Stromal cell of bone marrow (primary cell): ENCODE data around the gene MPO.

Experiments
- DNase-seq: peaks from one replicate; pipeline ENCODE4 v3.0.0-alpha.2; 2012; ENCODE audit warnings: low read depth

MPO gene, protein sequence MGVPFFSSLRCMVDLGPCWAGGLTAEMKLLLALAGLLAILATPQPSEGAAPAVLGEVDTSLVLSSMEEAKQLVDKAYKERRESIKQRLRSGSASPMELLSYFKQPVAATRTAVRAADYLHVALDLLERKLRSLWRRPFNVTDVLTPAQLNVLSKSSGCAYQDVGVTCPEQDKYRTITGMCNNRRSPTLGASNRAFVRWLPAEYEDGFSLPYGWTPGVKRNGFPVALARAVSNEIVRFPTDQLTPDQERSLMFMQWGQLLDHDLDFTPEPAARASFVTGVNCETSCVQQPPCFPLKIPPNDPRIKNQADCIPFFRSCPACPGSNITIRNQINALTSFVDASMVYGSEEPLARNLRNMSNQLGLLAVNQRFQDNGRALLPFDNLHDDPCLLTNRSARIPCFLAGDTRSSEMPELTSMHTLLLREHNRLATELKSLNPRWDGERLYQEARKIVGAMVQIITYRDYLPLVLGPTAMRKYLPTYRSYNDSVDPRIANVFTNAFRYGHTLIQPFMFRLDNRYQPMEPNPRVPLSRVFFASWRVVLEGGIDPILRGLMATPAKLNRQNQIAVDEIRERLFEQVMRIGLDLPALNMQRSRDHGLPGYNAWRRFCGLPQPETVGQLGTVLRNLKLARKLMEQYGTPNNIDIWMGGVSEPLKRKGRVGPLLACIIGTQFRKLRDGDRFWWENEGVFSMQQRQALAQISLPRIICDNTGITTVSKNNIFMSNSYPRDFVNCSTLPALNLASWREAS

DNA sequence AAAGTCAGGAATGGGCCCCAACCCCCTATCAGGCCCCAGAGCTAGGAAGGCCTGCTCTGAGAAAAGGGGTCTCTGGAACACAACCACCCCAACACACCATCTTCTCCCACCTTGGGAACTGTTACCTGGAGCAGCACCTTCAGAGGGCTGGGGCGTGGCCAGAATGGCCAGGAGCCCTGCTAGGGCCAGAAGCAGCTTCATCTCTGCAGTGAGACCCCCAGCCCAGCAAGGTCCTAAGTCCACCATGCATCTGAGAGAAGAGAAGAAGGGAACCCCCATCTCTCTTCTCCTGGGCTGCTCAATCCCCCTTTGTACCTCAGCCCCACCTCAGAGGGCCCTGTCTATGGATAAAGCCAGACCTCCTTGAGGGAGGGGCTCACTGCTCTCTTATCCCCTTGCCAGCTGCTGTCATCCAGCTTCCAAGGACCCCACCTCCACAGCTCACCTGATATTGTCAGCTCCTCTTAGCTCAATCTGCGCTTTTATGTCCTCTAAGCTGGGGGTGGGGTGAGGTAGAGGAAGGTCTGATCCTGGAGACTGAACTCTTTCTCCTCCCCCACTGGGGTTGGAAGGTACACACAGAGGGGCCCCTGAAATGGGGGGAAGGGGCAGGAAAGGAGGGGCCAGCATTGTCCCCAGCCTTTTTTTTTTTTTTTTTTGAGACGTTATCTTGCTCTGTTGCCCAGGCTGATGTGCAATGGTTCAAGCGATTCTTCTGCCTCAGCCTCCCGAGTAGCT is at the start of gene MPO:
MPO (minus strand) TSS at position 456 of the 738 bp plus-strand sequence; CDS start at position 279, 177 bp downstream.
- no peak for DNase-seq

DNA sequence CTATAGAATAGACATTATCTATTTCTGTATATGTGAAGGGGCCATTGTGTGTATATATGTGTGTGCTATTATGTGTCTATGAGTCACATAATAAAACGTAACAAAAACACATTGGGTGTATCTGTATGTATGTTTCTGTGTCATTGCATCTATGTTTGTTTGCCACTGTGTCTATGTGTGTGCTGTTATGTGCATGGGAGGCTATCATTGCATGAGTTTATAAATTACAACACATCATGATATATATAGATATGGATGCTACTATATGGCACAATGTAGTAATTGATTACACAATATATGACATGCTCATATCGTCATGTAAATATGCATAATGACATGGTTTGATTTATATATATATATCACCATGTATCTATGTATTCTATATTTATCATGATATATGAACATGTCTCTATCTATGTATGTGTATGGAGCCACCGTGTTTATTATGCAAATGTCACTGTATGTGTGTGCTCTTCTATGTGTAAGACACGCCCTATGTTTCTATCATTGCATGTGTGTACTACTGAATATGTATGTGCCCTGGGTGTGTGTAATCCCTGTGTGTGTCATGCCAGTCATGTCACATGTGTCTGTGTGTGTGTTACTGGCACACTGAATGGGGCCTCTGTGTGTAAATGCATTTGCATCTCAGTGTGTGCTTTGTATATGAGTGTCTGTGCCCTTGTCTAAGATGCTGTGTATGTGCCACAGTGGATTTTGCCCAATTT is 49.2 kb upstream of the MPO start:
- DNase-seq: no peak

DNA sequence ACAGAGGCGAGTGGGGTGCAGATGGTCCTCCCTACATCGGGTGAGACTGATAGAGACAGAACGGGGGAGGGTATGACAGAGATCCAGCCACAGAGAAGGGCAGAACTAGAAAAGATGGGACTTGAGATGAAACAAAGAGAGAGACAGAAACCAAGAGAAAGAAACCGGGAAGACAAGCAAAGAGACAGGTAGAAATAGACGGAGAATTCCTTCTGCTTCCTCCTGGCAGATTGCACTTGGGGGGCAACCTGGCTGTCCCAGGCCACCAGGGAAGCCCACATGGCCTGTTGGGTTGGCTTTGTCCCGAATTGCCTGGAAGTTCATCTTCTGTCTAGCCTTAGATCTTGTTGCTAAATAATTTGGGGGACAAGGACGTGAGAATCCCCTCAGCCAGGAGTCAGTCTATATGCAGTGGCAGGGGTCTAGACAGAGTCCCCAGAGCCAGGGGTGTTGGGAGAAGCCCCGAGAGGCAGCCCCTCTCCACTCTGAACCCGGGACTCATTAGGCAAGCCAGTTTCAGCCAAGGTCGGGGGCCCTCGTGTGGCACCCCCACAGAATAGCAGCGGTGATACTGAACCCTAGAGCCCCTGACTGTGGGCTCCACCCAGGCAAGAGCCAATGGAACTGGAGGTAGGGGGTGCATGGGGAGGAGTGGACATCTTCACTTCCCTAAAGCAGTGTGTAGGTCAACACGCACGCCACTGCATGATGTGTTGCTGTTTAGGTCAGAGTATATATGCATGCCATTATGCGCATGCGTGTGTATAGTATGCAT is 48.5 kb upstream of the MPO start:
- no peak for DNase-seq

DNA sequence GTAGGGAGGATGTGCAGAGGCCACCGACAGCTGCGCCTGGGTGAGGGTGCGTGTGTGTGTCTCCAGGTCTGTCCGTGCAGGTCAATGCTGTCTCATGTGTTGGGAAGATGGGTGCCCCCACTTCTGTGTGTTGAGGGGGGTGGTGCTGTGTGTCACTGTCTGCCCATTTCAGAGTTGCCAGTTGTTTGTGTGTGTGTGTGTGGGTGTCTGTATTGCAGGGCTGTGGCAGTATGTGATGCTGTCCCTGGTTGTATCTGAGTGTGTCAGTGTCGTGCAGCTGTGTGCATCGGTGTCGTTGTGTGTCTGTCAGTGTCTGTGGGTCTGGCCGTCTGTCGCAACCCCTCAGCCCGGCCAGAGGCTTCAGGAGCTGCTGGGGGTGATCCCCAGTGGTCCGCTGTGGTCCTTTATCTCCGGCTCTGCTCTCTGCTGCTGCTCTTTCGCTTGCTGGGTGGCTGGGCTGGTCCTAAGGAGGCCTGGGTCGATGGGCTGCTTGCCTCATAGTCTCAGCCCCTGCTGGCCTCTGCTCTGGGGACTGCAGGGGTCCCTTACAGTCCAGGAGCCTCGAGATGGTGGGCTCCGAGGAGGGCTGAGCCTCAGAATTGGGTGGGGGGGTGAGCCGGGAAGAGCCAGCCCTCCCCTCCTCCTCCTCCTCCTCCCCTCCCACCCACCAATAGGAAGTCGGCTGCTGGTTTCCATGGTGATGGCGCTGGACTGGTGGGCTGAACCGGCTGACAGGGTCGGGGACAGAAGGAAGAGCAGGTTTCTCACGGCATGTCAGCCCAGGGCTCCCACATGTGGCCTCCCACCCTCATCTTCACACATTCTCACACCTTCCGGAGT is 47.7 kb upstream of the MPO start, which contains the start of gene TSPOAP1:
TSPOAP1 (minus strand) TSS at position 601 of the 840 bp plus-strand sequence. CDS start 875 bp downstream, outside the sequence.
- no peak for DNase-seq

DNA sequence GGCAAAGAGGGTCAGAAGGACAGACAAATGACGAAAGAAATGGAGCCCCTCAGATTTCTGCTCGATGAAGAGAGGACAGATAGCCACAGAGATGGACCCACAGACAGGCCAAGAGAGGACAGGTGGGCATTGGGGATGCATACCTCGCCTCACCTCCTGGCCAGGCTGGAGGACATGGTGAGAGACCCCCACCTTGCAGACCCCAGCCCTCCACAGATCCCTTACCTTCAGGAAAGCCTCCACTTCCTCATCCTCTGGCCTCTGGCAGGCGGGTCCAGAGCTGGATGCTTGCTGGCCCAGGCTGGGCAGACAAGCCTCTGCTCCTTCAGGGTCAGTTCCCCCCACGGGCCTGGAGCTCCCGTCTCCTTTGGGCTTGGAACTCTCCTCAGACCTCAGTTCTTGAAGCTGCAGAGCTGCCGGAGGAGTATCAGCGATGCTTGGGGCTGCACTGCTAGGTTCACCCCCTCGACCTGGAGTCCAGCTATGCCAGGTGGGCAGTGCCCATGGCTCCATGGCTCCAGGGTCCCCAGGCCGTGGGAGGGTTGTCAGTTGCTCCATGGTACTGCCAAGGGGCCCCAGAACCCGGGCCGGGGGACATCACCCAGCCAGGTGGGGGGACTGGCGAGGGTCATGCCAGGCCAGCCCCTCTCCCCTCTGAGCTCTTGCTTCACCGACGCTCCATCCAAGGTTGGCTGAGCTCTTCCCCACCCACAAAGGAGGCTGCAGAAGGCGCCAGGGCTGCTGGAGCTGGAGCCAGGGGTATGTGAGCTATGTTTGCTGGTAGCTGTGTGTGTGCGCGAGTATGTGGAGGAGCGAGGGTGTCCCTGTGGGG is 46.8 kb upstream of the MPO start:
- no peak for DNase-seq

DNA sequence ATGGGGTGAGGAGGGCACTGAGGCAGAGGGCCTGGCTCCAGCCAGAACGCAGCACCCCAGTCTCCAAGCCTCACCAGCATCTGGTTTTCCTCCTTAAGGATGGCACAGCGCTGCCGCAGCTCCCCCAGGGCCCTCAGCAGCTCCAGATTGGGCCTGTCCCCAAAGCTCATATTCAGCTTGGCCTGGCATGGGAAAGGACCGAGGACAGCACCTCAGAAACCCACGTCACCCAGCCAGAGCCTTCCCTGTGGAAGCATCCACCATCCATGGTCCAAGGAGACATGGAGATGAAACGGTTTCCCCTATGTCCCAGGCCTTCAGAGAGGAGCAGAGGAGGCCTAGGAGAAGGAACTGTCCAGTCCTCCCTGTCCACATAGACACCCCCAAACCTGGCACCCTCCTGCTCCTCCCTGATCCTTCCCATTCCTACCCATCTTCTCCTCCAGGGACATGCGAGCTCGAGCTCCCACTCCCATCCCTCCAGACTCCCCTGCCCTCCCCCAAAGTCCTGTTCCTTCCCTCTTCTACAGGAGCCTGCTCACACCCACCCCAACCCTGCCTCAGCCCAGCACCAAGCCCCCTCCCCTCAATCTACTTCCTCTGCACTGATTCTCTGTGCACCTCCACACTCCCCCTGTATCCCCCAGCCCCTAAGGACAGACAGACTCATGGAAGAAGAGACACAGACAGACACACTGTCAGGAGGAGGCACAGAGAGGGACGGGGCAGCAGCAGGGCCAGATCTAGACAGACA is 46.1 kb upstream of the MPO start:
- DNase-seq: no peak

DNA sequence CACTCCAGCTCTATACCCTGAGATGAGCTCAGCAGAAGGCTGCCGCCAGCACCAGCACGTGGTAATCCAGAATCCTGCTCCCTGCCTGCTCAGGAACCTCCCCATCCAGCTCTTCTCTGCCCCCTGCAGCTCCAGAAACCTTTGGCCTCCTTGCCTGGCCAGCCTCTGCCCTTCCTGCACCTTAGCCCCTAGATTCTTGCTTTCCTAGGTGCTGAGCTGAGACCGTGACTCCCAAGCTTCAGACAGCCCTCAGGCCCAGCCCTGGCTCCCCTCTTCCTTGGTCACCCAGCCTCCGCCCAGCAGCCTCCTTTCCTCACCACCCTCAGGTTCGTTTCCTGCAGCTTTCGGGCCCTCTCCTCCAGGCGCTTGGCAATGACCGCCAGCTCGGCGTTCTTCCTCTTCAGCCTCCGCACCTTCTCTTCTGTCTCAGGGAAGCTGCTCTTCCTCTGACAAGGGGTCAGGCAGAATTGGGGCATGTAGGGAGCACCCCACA is 45.3 kb upstream of the MPO start:
- no peak for DNase-seq

DNA sequence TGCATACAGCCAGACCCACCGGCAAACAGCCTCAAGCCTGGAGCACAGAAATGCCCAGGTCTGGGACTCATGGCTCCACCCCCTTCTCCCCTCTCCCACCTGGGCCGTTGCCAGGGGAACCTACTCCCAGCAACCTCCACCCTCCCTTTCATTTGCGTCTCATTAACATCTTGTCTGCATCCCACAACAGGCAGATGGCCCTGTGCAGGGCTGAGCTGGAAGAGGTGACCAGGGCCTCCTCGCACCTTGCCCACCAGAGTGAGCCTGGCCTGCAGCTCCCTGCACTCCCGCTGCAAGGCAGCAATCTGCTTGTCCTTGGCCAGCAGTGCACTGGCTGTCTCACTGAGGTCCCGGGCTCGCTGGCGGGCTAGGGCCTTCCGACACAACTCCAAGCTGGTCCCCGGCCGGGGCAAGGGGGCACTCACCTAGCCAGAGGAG is 44.6 kb upstream of the MPO start:
- no peak for DNase-seq

DNA sequence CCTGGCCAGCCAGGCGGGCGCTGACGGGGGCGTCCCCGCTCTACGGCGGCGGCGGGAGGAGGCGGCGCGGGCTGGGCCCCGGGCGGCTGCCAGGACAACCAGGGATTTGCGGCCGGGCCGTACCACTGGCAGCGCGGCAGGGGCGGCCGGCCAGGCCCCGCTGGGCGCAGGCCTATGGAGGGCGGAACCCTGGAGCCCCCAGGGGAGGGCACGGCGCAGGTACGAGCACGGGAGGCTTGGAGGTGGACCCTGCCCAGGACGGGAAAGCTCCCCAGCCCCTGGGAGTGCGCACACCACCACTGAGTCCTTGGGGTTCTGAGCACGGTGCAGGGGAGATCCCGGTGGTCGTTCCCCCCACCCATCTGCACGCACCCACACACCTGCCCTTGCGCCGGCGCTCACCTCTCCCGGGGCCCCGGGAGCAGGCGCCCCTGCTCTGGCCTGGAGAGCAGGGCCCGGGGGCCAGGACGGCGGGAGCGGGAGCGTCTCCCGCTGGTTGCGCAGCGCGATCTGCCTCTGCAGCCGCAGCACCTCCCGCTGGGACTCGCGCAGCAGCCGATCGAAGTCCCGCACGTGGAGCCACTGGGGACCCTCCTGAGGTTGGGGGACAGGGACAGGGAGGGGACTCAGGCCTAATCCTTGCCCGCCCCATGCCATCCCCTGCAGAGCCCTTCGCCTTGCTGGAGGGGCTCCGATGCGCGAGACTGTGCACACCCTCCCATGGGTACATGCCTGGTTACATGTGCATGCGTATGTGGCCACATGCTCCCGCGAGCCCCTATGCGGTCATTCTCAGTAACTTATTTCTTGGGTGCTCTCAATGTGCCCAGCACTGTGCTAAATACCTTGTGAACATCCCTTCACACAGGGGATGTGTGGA is 43.9 kb upstream of the MPO start:
- DNase-seq: no peak

DNA sequence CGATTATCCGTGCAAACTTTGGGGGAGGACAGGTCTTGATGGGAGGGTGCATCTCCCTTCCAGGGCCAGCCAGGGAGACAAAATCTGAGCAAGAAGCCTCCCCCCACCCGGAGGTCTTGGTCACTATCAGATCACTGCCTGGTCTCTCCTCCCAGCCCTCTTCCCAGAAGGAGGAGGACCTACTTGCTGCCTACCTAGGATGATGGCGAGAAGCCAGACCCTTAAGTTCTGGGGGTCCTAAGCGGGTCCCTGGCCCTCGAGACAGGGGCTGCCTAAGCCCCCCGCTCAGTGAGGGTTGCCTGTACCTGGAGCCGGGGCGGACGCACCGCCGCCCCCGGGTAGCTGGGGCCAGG is 43.3 kb upstream of the MPO start:
- no peak for DNase-seq

DNA sequence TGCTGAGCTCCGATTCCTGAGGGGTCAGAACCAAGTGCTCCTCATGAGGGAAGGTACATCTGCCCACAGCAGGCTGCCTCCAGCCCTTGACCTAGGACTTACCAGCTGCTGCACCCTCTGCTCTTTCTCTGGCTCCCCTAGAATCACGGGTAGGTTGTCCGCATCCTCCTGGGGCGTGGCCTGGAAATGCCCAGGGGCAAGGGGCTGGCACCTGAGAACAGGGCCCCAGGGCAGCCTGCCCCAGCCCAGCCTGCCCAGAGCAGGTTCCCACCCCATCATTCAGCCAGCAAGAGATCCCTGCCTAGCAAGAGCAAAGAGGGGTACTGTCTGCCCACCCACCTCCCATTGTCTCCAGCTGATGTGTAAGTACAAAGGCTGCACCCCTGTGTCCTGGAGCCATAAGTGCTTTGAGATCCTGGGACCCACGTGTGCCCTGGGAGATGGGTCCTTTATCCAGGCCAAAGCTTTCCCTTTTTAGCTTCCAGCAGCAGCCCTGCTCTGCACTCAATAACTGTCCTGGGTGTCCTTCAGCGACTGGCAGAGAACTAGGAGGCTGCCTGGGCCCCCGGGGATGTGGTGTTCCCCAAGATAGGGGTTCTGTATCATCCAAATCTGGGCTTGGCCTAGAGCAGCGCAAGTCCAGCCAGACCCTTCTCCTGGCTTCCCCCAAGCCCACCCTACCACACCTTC is 42.8 kb upstream of the MPO start:
- no peak for DNase-seq

DNA sequence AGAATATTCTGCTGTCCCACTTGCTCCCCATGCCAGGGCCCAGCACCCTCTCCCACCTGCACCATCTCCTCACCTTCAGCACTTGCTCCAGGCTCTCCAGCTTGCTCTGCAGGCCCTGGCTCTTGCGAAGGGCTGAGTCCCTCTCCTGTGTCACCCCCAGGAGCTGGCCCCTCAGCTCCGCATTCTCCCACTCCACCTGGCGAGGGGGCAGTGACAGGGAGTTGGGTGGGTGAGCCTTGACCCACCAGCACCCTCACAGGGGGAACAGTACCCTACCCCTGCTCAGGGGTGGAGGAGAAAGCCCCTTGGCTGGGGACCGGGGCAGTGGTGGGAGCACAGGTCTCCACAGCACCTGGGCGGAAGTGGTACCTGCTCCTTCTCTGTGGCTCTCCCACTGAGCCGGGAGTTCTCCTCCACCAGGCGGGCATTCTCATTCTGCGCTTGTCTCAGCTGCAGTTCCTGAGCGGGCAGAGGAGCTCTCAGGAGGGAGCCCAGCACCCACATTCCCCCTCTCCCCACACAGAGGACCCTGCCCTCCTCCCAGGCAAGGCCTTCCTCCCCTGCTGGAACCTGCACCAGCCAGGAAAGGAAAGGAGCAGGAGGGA is 41.9 kb upstream of the MPO start:
- DNase-seq: no peak

DNA sequence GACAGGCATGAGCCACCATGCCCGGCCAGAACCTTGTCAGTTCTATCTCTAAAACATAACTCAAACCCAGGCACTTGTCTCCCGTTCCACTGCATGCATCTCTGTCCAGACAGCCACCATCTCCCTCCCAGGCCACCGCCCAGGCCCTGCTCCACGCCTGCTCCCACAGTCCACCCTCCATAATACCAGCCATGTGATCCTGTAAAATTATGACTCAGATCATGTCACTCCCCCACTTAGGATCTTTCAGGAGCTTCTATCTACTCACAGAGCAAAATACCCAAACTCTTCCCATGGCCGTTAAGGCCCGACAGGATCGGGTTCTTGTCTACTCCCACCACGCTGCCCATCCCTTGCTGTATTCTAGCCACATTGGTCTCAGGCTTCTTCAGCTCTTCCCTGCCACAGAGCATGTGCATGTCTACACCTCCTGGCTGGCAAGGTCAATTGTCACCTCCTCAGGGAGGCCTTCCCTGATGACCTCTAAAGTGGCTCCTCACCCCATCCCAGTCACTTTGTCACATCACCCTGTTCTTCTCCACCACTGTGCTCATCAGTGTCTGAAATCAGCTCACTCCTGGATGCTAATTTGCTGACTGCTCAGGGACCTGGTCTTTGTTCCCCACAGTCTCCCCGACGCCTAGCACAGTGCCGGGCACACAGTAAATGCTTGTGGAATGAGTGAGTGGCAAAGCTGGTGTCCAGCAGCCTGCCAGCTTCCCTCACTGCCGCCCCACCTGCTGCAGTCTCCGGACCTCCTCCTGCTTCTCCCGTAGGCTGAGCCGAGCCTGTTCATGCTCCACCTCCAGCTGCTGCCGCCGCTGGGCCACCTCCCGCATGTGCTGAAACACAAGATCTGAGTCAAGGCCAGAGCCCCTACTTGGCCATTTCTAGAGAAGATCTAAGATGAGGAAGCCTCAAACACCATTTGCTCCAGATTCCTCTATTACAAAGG is 41.1 kb upstream of the MPO start:
- DNase-seq: no peak

DNA sequence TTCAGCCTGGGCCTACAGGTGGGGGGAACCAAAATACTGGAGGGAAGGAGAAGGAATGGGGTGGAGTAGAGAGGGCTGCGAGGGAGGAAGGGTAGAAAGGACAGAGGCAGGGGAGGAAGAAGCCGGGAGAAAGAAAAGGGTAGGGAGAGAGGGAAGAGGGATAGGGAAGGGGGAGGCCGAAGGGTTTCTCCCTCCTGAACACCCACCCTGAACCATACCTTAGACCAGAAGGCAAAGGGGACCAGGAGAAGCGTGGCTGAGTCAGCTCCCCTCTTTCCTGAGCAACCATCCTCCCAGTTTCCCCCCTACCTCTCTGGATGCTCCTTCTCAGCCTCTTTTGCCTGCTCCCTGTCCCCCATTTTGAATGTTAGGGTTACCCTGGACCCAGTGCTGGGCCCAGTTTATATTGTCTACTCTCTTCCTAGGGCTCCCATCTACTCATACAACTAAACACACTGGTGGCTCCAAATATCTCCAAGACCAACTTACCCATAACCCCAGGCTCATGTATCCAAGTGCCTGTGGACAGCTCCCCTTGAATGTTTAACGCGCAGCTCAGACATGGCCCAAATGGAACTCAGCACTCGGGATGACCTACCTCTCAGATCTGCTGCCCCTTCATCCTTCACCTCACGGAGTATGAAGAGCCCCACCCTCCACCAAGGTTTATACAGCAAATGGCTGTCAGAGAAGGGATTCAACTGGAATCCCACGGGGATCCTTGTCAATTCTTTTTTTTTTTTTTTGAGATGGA is 40.0 kb upstream of the MPO start:
- no peak for DNase-seq
